Tibial artery (tissue), 4 donors: Measurements from ENCODE around the gene MBNL2.

ENCODE experiments used
- DNase-seq, 2 donors: peaks; one replicate each; pipeline ENCODE4 v3.0.0-alpha.2; 2019
- H3K27ac ChIP-seq, 2 donors: fragments of 200-600 bp; sonication (generic) in 1 of 2; 1 replicate in 1 of 2; 2 replicates in 1 of 2; pipeline ENCODE4 v1.5.1; 2018 to 2019; ENCODE audit warnings: mild to moderate bottlenecking in 1 of 2
- H3K27me3 ChIP-seq, 2 donors: fragments of 200-600 bp; sonication (generic) in 1 of 2; one replicate each; pipeline versions ENCODE4 v1.5.1 to v1.6.0; 2016 to 2019
- H3K36me3 ChIP-seq, 3 donors: fragments of 200-600 bp; sonication (generic) in 2 of 3; one replicate each; pipeline ENCODE4 v1.5.1; 2016 to 2019; ENCODE audit warnings: mild to moderate bottlenecking in 2 of 3
- H3K4me1 ChIP-seq, 4 donors: fragments of 200-600 bp; sonication (generic) in 2 of 4; 1 replicate in 3 of 4; 2 replicates in 1 of 4; pipeline ENCODE4 v1.5.1; 2016 to 2019
- H3K4me3 ChIP-seq, 2 donors: fragments of 200-600 bp; sonication (generic) in 1 of 2; 1 replicate in 1 of 2; 2 replicates in 1 of 2; pipeline ENCODE4 v1.5.1; 2018 to 2019; ENCODE audit warnings: mild to moderate bottlenecking in 2 of 2
- H3K9me3 ChIP-seq, 3 donors: fragments of 200-600 bp; sonication (generic) in 1 of 3; one replicate each; pipeline ENCODE4 v1.5.1; 2016 to 2019
- intact Hi-C: fragments of 100-400 bp; cut with DNase I; formaldehyde crosslinking; loops from one replicate; pipeline ENCODE4 v1.15.0; 2023; ENCODE audit warnings: low total_unique reads
- TF ChIP-seq, protein P1 (sequence below), 2 experiments: fragments of 200-600 bp in 1 of 2; fragments of 450-650 bp in 1 of 2; IDR thresholded peaks; one replicate each; pipeline ENCODE4 v1.5.1; 2017 to 2019; ENCODE audit warnings: antibody characterized with exemption in 2 of 2, mild to moderate bottlenecking in 1 of 2, moderate library complexity in 1 of 2

The MBNL2 gene

DNA sequence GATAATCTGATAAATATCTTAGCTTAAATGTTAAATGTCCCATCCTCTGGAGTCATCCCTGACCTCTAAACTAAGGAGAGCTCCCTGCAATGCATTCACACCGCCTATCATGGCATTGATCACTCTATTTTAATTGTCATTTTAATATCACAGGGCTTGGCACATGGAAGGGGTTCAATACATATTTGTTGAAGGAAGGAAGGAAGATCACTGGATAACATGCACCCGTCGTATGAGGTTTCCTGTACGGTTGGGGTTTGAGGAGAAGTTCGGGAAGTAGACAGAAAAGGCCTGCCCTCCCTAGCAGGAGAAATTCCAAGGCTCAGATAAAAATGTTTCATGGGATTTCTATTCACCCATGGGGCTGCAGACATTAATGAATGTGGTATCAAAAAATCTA lies 102.0 kb downstream of the MBNL2 start:
- Histone ChIP-seq H3K4me3 (no peak overlapping the region), H3K36me3 (no peaks in the 10 kb centered on the region), H3K4me1 (peaks cover 0 to 84% (median 29%) of the 10 kb centered on the region in 4 donors), H3K27ac (no peak overlapping the region), H3K9me3 (no peaks in the 10 kb centered on the region), H3K27me3 (no peaks in the 10 kb centered on the region)
- TF ChIP-seq, protein P1, sequence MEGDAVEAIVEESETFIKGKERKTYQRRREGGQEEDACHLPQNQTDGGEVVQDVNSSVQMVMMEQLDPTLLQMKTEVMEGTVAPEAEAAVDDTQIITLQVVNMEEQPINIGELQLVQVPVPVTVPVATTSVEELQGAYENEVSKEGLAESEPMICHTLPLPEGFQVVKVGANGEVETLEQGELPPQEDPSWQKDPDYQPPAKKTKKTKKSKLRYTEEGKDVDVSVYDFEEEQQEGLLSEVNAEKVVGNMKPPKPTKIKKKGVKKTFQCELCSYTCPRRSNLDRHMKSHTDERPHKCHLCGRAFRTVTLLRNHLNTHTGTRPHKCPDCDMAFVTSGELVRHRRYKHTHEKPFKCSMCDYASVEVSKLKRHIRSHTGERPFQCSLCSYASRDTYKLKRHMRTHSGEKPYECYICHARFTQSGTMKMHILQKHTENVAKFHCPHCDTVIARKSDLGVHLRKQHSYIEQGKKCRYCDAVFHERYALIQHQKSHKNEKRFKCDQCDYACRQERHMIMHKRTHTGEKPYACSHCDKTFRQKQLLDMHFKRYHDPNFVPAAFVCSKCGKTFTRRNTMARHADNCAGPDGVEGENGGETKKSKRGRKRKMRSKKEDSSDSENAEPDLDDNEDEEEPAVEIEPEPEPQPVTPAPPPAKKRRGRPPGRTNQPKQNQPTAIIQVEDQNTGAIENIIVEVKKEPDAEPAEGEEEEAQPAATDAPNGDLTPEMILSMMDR (IDR thresholded peaks at IDR 0.05) = no peak
- DNase-seq = no peak
- intact Hi-C loops = no loop called here

DNA sequence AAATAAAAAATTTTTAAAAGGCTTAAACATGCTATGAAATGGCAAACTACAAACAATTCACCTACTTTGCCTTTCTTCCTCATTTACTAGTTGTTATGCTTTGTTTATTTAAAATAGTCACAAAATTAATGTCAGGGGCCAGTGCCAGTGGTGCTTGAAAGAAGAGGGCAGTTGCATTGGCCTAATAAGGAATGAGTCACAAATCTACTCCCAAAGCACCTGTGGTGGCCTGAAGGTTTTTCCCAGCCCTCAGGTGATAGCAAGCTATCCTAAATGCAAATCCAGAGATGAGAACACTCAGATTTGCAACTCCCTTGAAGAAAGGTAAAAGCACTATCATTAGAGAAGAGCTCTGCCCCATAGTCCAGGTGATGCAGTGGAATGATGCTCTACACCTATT lies 103.6 kb downstream of the MBNL2 start:
- TF ChIP-seq, protein P1 (IDR thresholded peaks at IDR 0.05) = no peak
- H3K4me3 ChIP-seq = no peak overlapping the region
- peaks cover 0 to 82% (median 28%) of the 10 kb centered on the region in 4 donors for H3K4me1 ChIP-seq
- no peaks in the 10 kb centered on the region for H3K36me3 ChIP-seq
- no peak overlapping the region for H3K27ac ChIP-seq
- no peak for DNase-seq
- intact Hi-C loops = no loop called here
- no peaks in the 10 kb centered on the region for H3K27me3 ChIP-seq
- no peaks in the 10 kb centered on the region for H3K9me3 ChIP-seq

DNA sequence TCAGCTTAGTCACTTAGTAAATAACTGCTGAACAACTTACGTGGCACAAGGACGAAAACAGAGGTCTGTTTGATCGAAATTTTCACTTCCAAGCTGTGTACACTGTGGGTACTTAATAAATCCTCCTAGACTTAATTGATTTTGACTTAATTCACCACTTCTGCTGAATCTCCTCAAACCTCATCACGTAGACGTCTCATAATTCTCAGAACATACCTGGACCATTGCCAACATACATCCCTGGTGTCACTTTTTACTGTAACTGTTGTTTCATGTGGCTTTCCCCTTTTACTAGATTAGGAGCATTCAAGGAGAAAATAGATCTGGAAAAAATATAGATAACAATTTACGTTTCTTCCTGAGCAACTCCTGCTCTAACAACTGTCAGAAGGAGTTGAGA lies 105.0 kb downstream of the MBNL2 start:
- DNase-seq = no peak
- H3K4me3 ChIP-seq = no peak overlapping the region
- H3K27me3 ChIP-seq = no peaks in the 10 kb centered on the region
- peaks cover 0 to 70% (median 19%) of the 10 kb centered on the region in 4 donors for H3K4me1 ChIP-seq
- no peaks in the 10 kb centered on the region for H3K36me3 ChIP-seq
- intact Hi-C loops = no loop called here
- H3K27ac ChIP-seq = peak overlapping the region in 1 of 2 donors; percentile 31
- no peaks in the 10 kb centered on the region for H3K9me3 ChIP-seq
- TF ChIP-seq, protein P1 (IDR thresholded peaks at IDR 0.05) = no peak

DNA sequence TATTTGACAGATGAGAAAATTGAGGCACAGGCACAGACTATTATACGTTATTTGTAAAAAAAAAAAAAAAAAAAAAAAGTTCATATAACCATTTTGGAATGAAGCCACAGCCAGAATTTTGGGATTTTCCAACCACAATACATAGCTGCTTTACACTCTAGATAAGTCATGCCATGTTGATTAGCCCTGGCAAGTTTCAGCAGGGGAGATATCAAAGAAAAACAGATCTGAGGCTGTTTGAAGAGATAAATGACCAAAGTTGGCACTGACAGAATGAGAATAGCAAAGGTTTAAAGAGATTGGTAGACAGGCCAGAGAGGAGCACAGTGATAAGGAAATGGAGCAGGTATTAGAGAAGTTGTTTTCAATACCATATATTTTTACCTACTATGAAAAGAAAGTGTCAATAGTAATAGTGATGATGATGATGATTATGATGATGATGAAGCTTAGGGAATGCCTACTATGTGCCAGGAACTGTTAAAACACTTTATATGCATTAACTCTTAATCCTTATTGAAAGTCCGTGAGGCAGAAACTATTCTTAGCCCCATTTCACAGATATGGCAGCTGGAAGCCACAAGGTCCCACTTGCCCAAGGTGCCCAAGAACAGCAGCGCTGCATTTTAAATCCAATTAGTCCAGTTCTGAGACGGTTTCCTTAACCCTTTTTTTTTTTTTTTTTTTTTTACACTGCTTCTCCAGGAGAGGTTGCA lies 105.5 kb downstream of the MBNL2 start:
- intact Hi-C loops = no loop called here
- DNase-seq = no peak
- H3K4me3 ChIP-seq = no peak overlapping the region
- TF ChIP-seq, protein P1 (IDR thresholded peaks at IDR 0.05) = no peak
- H3K36me3 ChIP-seq = no peaks in the 10 kb centered on the region
- H3K9me3 ChIP-seq = no peaks in the 10 kb centered on the region
- peaks cover 0 to 64% (median 14%) of the 10 kb centered on the region in 4 donors for H3K4me1 ChIP-seq
- H3K27me3 ChIP-seq = no peaks in the 10 kb centered on the region
- H3K27ac ChIP-seq = peak overlapping the region; percentile 31 to 59

DNA sequence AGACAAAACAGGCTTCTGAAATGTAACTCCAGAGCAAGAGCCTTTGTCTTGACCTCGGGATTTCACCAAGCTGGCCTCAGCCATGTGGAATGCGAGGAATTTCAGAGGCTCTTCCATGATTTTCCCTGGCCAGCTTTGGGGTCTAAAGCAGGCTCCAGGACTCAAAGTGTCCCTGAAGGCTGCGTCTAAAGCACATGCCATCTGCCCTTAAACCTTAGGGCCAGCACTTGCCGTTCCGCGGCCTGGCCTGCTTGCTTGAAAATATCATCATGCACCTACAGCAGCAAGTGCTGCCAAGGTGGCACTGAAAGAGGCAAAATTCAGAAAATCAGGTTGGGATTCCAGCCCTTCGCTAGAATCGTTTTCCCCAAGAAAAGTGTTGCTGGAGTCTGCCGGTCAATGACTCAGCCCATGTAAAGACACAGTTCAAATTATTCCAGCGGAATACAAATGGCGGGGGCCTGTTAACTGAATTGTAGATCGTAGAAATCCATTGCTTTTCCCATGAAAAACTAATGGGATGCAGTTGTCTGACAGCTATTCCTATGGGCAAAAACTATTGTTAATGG lies 106.2 kb downstream of the MBNL2 start:
- no peaks in the 10 kb centered on the region for H3K27me3 ChIP-seq
- intact Hi-C loops = no loop called here
- H3K4me3 ChIP-seq = no peak overlapping the region
- H3K27ac ChIP-seq = peak overlapping the region; percentile 31 to 59
- DNase-seq = no peak
- H3K36me3 ChIP-seq = no peaks in the 10 kb centered on the region
- TF ChIP-seq, protein P1 (IDR thresholded peaks at IDR 0.05) = no peak
- no peaks in the 10 kb centered on the region for H3K9me3 ChIP-seq
- H3K4me1 ChIP-seq = peaks cover 0 to 58% (median 10%) of the 10 kb centered on the region in 4 donors
